ENCODE data around the gene GNL3.

GRCh38 chr3:52679199-52679538 lies 6.7 kb upstream of the GNL3 start:
- TF ChIP-seq, protein P1, sequence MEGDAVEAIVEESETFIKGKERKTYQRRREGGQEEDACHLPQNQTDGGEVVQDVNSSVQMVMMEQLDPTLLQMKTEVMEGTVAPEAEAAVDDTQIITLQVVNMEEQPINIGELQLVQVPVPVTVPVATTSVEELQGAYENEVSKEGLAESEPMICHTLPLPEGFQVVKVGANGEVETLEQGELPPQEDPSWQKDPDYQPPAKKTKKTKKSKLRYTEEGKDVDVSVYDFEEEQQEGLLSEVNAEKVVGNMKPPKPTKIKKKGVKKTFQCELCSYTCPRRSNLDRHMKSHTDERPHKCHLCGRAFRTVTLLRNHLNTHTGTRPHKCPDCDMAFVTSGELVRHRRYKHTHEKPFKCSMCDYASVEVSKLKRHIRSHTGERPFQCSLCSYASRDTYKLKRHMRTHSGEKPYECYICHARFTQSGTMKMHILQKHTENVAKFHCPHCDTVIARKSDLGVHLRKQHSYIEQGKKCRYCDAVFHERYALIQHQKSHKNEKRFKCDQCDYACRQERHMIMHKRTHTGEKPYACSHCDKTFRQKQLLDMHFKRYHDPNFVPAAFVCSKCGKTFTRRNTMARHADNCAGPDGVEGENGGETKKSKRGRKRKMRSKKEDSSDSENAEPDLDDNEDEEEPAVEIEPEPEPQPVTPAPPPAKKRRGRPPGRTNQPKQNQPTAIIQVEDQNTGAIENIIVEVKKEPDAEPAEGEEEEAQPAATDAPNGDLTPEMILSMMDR (conservative IDR thresholded peaks at IDR 0.05), result no peak
- TF ChIP-seq ZFX (IDR thresholded peaks at IDR 0.05), result no peak
